Tibial nerve (tissue), 3 donors: ENCODE data around the gene SSH2.

ENCODE experiments used
- CTCF ChIP-seq, 5 experiments: fragments of 200-600 bp in 3 of 5; fragments of 450-650 bp in 2 of 5; sonication (generic) in 3 of 5; IDR thresholded peaks; one replicate each; pipeline ENCODE4 v1.5.1; 2016 to 2019; ENCODE audit warnings: antibody characterized with exemption in 5 of 5, mild to moderate bottlenecking in 3 of 5, moderate library complexity in 2 of 5
- POLR2A ChIP-seq, 2 donors: fragments of 450-650 bp; IDR thresholded peaks; one replicate each; pipeline ENCODE4 v1.6.1; 2017; ENCODE audit warnings: antibody characterized with exemption in 2 of 2, mild to moderate bottlenecking in 2 of 2, moderate library complexity in 2 of 2

DNA sequence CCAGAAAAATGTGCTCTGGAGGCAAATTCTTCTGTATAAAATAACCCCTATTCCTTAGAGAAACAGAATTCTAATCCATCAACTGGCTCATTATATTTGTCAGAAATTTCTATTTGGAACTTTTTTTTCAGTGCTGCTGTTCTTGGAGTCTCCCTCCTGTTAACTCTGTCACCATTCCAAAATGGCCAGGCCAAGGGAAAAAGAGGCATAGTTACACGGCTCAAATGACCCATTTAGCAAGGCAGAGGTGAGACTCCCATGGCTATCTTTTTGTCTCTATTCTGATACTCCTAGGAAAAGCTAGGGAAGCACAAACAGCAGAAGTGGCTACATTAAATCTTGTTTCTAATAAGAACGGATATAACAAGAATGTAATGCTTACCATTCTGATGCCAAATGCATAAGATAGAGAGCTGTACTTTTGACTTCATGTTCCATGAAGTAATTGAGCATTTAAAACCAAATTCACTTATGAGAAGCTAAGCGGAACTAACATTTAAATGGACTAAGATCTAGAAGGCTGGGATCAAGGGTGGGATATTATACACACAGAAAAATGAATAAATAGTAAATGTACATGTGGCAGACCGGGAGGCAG, 242.9 kb downstream of the SSH2 start:
- TF ChIP-seq CTCF (IDR thresholded peaks at IDR 0.05) (no peak), POLR2A (IDR thresholded peaks at IDR 0.05) (no peak)
